Activated T-helper 1 cell treated with anti-CD3 and anti-CD28 coated beads, Interleukin-2, amount 50 U/mL, for 16 hours (primary cell): ENCODE results near the gene CEP83.
"Not testable (repeated sequence)": the region's sequence is repeated elsewhere in the genome, so short reads cannot be mapped to it uniquely, and the experiment has no call there.

ENCODE experiments used
- DNase-seq, 2 donors: peaks; one replicate each; pipeline ENCODE4 v3.0.0-alpha.2; 2020; ENCODE audit warnings: low read depth in 1 of 2, low spot score in 1 of 2

The CEP83 gene

GRCh38 chr12:94384030-94384429 is 75.6 kb downstream of the CEP83 start:
- no peak for DNase-seq

GRCh38 chr12:94380507-94380906 is 79.2 kb downstream of the CEP83 start:
- DNase-seq = no peak

- no peak for DNase-seq
These were observed 80.1 kb downstream of the CEP83 start for GRCh38 chr12:94379479-94380113.

DNA sequence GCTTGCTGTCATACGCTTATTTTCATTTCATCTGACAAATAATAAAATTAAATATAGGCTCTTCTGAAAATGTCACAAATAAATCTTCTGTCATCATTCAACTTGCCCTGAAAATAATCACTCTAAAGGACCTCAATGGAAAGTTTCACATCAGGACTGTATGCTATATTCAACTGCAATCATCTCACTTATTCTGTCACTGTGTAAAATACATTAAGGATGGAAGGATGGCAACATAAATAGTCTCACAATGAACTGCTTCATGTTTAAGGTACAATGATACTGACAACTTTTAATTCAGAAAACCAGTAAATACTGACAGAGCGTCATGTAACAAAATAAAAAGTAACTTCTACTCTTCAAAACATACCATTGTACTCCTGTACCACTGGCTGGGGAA is 82.1 kb downstream of the CEP83 start:
- DNase-seq = no peak

- no peak for DNase-seq
These were observed 85.5 kb downstream of the CEP83 start for GRCh38 chr12:94374124-94374523.

- DNase-seq = no peak
These were observed 87.2 kb downstream of the CEP83 start for GRCh38 chr12:94372461-94372860.

DNA sequence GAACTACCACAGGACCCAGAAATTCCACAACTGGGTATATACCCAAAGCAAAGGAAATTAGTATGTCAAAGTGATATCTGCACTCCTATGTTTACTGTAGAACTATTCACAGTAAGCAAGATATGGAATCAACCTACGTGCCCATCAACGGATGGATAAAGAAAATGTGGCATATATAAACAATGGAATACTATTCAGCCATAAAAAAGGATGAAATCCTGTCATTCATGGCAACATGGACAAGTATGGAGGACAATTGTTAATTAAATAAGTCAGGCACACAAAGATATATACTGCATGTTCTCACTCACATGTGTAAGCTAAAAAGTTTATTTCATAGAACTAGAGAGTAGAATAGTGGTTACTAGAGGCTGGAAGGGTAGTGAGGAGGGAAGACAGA is 97.0 kb downstream of the CEP83 start:
- no peak for DNase-seq

- no peak for DNase-seq
These were observed 99.9 kb downstream of the CEP83 start for GRCh38 chr12:94359761-94360160.

DNA sequence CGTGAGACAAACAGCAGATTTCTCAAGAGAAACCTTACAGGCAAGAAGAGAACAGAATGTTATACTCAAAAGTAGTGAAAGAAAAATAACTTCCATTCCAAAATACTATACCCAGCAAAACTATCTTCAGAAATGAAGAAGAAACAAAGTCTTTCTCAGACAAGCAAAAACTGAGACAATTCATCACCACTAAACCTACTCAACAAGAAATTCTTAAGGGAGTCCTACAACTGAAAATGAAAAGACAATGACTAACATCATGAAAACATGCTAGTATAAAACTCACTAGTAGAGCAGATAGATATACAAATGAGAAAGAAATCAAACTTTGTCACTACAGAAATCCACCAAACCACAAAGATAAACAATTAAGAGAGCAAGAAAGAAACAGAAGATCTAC is 106.5 kb downstream of the CEP83 start:
- no peak for DNase-seq

DNA sequence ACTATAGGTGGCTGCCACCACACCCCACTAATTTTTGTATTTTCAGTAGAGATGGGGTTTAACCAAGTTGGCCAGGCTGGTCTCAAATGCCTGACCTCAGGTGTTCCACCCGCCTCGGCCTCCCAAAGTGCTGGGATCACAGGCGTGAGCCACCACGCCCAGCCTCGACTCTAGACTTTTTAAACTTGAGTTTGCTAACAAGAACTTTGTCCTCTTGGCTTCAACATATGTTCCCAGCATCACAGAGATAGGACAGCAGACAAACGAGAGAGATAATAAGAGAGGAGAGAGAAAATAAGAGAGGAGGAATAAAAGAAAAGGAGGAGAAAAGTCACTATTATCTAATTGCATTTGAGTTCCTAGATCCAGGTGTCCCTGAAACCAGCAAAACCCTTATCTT is 119.1 kb downstream of the CEP83 start:
- DNase-seq = no peak

DNA sequence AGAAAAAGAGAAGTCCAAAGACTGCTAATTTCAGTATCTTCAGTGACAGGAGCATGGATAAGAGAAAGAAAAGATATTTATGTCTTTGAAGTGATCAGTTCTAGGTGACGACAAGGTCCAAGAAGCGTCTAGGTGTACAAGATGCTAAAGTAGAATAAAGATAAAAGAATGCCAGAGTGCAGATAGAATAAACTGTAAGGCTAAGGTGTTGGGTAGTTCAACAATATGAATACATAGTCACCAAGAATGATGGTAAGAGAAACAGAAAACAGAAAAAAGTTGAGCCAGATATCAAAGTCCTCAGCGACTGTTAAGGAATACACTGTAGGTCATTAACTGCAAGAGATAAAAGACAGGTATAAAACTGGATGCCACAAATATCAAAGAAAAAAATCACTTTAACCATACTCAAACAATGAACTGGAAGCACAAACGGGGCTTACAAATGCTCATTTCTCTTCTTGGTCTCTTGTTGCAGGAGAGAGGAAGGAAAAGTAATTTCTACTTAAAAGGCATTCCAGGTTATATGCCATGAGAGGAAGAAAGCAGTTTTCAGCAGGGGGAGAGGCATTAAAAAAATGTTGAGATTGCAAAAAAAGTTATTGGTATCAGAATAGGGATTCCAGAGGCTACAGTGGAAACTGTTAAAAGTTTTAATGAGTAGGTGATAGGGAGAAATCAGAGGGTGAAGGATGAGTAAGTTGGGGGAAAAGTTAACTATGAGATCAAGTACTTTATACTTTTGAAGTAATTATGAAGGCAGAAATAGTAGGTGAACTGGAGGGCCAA is 121.5 kb downstream of the CEP83 start:
- no peak for DNase-seq

DNA sequence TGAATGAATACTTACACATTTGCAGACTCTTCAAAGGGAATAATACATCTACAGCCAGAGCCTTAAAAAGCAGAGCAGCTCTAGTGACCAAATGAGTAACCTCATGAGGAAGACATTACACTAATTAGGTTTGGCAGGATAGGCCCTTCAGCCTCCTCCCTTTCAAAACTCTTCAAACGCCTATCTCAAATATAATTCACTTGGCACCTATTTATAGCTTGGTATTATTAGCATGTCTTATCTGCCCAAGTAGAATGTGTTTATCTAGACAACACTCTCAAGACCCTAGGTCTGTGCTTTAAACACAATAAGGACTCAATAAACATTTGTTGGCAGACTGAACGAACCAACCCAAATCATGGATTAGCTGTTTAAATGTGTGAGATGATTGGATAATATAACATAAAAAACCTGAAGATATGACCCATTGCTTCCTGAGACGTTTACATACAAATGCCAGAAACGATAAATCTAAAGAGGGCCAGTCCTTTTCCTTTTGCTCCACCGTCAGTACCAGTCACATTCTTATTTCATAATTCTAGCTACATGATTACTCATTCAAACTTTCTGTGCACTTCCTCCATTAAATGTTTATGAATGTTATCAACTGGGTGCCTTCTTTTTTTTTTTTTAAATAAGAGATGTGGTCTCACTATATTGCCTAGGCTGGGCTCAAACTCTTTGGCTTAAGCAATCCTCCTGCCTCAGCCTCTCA is 123.3 kb downstream of the CEP83 start:
- no peak for DNase-seq

DNA sequence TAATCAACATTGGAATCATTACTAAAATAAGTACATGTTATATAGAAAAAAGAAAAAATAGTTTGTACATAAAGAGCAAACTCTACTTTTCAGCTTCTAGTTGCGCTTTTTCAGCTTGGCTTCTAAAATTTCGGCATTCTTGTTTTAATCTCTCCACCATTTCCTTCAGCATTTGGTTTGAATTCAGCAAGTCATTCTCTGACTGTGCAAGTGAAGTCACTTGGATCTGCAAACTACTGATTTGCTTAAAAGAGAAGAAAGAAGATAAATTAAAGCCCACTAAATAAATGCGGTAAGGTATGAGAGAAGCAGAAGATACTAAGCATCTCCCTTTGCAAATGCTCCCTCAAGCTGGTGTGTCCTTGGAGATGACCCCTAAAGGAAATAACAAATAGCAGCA is 126.3 kb downstream of the CEP83 start:
- no peak for DNase-seq

- no peak for DNase-seq
These were observed 130.3 kb downstream of the CEP83 start for GRCh38 chr12:94329366-94329765.

- no peak for DNase-seq
These were observed 131.9 kb downstream of the CEP83 start for GRCh38 chr12:94327809-94328208.

GRCh38 chr12:94326727-94327126 is 132.9 kb downstream of the CEP83 start:
- DNase-seq = no peak

DNA sequence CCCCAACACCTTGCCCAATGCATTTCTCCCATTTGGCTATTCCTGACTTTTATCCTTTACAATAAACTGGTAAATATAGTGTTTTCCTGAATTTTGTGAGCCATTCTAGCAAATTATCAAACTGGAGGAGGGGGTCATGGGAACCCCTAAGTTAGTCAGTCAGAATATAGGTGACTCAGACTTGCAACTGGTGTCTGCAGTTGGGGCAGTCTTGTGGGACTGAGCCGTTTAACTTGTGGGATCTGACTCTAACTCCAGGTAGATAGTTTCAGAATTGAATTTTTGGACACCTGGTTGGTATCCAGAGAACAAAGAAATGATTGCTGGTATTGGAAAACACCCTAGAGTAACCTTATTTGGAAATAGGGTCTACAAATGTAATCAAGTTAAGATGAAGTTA is 133.4 kb downstream of the CEP83 start:
- DNase-seq = no peak

DNA sequence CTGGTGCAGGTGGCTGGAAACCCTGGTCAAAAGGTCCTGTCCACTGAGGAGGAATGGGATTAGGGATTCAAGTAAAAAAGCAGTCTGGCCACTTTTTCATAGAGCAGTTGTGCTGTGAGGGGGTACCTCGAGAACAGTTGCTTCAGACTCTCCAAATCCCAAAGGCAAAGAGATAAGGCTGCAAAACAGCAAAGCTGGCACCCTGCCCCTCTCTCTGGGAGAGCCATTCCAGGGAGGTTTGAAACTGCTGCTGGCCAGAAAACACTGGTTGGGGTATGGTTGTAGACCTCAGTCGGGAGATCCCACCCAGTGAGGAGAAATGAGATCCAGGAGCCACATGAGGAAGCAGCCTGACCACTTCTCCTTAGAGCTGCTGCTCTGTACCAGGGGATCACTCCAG is 137.3 kb downstream of the CEP83 start:
- no peak for DNase-seq

GRCh38 chr12:94320109-94320508 is 139.6 kb downstream of the CEP83 start:
- no peak for DNase-seq

GRCh38 chr12:94318181-94318580 is 141.5 kb downstream of the CEP83 start:
- DNase-seq = no peak

DNA sequence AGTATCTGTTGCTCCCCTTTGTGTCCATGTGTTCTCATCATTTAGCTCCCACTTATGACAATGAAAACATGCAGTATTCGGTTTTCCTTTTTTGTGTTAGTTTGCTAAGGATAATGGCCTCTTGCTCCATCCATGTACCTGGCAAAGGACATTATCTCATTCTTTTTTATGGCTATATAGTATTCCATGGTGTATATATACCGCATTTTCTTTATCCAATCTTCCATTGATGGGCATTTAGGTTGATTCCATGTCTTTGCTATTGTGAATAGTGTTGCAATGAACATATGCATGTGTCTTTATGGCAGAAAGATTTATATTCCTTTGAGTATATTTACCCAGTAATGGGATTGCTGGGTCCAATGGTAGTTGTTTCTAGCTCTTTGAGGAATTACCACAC is 143.1 kb downstream of the CEP83 start:
- not testable (repeated sequence) for DNase-seq

GRCh38 chr12:94312378-94312777 is 147.3 kb downstream of the CEP83 start:
- no peak for DNase-seq
